Breast epithelium (tissue), 4 donors: Measurements from ENCODE around the gene KCNQ2. TPM values are rescaled to one million over a fixed set of nuclear protein-coding genes. Genes with fewer than 3 reads are reported as not detected.

ENCODE experiments used
- DNase-seq, 2 donors: peaks; one replicate each; pipeline ENCODE4 v3.0.0-alpha.2; 2019; ENCODE audit warnings: low spot score in 2 of 2
- H3K27ac ChIP-seq, 2 donors: fragments of 200-600 bp; sonication (generic) in 1 of 2; one replicate each; pipeline ENCODE4 v1.5.1; 2016 to 2019; ENCODE audit warnings: mild to moderate bottlenecking in 1 of 2
- H3K27me3 ChIP-seq, 2 donors: fragments of 200-600 bp; sonication (generic) in 1 of 2; one replicate each; pipeline versions ENCODE4 v1.5.1 to v1.6.0; 2017 to 2019; ENCODE audit warnings: control low read depth in 1 of 2, mild to moderate bottlenecking in 1 of 2
- H3K36me3 ChIP-seq: fragments of 200-600 bp; one replicate; pipeline ENCODE4 v1.5.1; 2019
- H3K4me1 ChIP-seq, 2 donors: fragments of 200-600 bp; sonication (generic); one replicate each; pipeline ENCODE4 v1.5.1; 2016 to 2019; ENCODE audit warnings: control low read depth in 1 of 2
- H3K4me3 ChIP-seq, 3 donors: fragments of 200-600 bp; sonication (generic); 1 replicate in 2 of 3; 2 replicates in 1 of 3; pipeline ENCODE4 v1.5.1; 2016 to 2019; ENCODE audit warnings: mild to moderate bottlenecking in 3 of 3, moderate library complexity in 2 of 3
- H3K9me3 ChIP-seq, 2 donors: fragments of 200-600 bp; sonication (generic) in 1 of 2; one replicate each; pipeline ENCODE4 v1.5.1; 2016 to 2019; ENCODE audit warnings: control low read depth in 1 of 2
- CTCF ChIP-seq, 3 donors: fragments of 450-650 bp; IDR thresholded peaks; one replicate each; pipeline ENCODE4 v1.5.1; 2016 to 2017; ENCODE audit warnings: antibody characterized with exemption in 3 of 3, mild to moderate bottlenecking in 3 of 3, moderate library complexity in 3 of 3
- POLR2A ChIP-seq: fragments of 450-650 bp; IDR thresholded peaks from one replicate; pipeline ENCODE4 v1.6.1; 2016; ENCODE audit warnings: antibody characterized with exemption, mild to moderate bottlenecking, moderate library complexity
- POLR2AphosphoS5 ChIP-seq, 3 donors: sonication (generic); formaldehyde crosslinking; IDR thresholded peaks; one replicate each; pipeline ENCODE4 v1.6.1; 2017; ENCODE audit warnings: antibody characterized with exemption in 3 of 3
- intact Hi-C: fragments of 100-400 bp; cut with DNase I; formaldehyde crosslinking; loops from one replicate; pipeline ENCODE4 v1.15.1; 2023; ENCODE audit warnings: low total_unique reads
- total RNA-seq, 3 donors: library from RNA; depleted of rRNA; stranded (reverse); fragments of >200 nt; gene quantifications; one replicate each; pipeline ENCODE4 v1.1.0, GENCODE V29; 2016

KCNQ2 gene
- total RNA-seq, 3 donors from 2014 or later: not detected

GRCh38 chr20:63413323-63413722 is 59.1 kb downstream of the KCNQ2 start:
- TF ChIP-seq CTCF (IDR thresholded peaks at IDR 0.05): no peak
- no peak for TF ChIP-seq POLR2A
- TF ChIP-seq POLR2AphosphoS5 (IDR thresholded peaks at IDR 0.05): no peak
- Histone ChIP-seq H3K4me3 (no peak overlapping the region), H3K36me3 (no peaks in the 10 kb centered on the region), H3K27me3 (peaks cover 0 to 76% of the 10 kb centered on the region in 2 donors), H3K27ac (no peak overlapping the region), H3K9me3 (no peaks in the 10 kb centered on the region), H3K4me1 (no peaks in the 10 kb centered on the region)
- intact Hi-C loops: no loop called here
- no peak for DNase-seq

- H3K27me3 ChIP-seq: peaks cover 0 to 72% of the 10 kb centered on the region in 2 donors
These were observed 59.6 kb downstream of the KCNQ2 start for GRCh38 chr20:63412889-63413288.

GRCh38 chr20:63411898-63412631 is 60.4 kb downstream of the KCNQ2 start:
- no peaks in the 10 kb centered on the region for H3K4me1 ChIP-seq
- no peak overlapping the region for H3K4me3 ChIP-seq
- intact Hi-C loops: loop anchor here (1.0 kb wide), 1 partner anchor 22 kb away; no protein-coding TSS in a partner anchor
- no peak for TF ChIP-seq POLR2A
- H3K36me3 ChIP-seq: no peaks in the 10 kb centered on the region
- DNase-seq: no peak
- H3K27ac ChIP-seq: no peak overlapping the region
- peaks cover 0 to 63% of the 10 kb centered on the region in 2 donors for H3K27me3 ChIP-seq
- no peaks in the 10 kb centered on the region for H3K9me3 ChIP-seq

More at GRCh38 chr20:63412889-63413288, 59.6 kb downstream of the KCNQ2 start:
- no peaks in the 10 kb centered on the region for H3K4me1 ChIP-seq
- H3K36me3 ChIP-seq: no peaks in the 10 kb centered on the region
- no peak overlapping the region for H3K27ac ChIP-seq
- intact Hi-C loops: loop anchor here (1.0 kb wide), 1 partner anchor 21 kb away; no protein-coding TSS in a partner anchor
- DNase-seq: no peak
- H3K4me3 ChIP-seq: no peak overlapping the region
- TF ChIP-seq POLR2AphosphoS5 (IDR thresholded peaks at IDR 0.05) (no peak), CTCF (IDR thresholded peaks at IDR 0.05) (no peak), POLR2A (no peak)
- H3K9me3 ChIP-seq: no peaks in the 10 kb centered on the region

GRCh38 chr20:63411151-63411897 is 61.1 kb downstream of the KCNQ2 start:
- Histone ChIP-seq H3K4me1 (no peaks in the 10 kb centered on the region), H3K27ac (no peak overlapping the region), H3K36me3 (no peaks in the 10 kb centered on the region), H3K27me3 (peaks cover 0 to 56% of the 10 kb centered on the region in 2 donors), H3K9me3 (no peaks in the 10 kb centered on the region), H3K4me3 (no peak overlapping the region)
- intact Hi-C loops: no loop called here
- no peak for DNase-seq
- TF ChIP-seq CTCF (IDR thresholded peaks at IDR 0.05) (no peak), POLR2AphosphoS5 (IDR thresholded peaks at IDR 0.05) (no peak), POLR2A (no peak)

- H3K36me3 ChIP-seq: no peaks in the 10 kb centered on the region
- no peak overlapping the region for H3K4me3 ChIP-seq
- intact Hi-C loops: loop anchor here (5.0 kb wide), 1 partner anchor 633 kb away; no protein-coding TSS in a partner anchor
- H3K27ac ChIP-seq: no peak overlapping the region
- no peak for TF ChIP-seq CTCF (IDR thresholded peaks at IDR 0.05)
- no peaks in the 10 kb centered on the region for H3K9me3 ChIP-seq
- no peaks in the 10 kb centered on the region for H3K4me1 ChIP-seq
- no peak for DNase-seq
- peaks cover 0 to 48% of the 10 kb centered on the region in 2 donors for H3K27me3 ChIP-seq
These were observed 62.5 kb downstream of the KCNQ2 start for GRCh38 chr20:63409834-63410435.
